HG03159 (cell line): Measurements from ENCODE around the gene ZNF212.
A peak's percentile ranks its signal among the peaks of the same experiment; 100 is the strongest.
"Not testable (repeated sequence)": the region's sequence is repeated elsewhere in the genome, so short reads cannot be mapped to it uniquely, and the experiment has no call there.

ENCODE experiments used
- ATAC-seq: cut with Tn5 transposase; IDR thresholded peaks from one replicate; pipeline ENCODE4 v1.9.1; 2021; ENCODE audit warnings: mild to moderate bottlenecking, moderate library complexity; ENCODE audit not compliant: unreplicated experiment

Gene ZNF212

GRCh38 chr7:149251518-149251917 lies 12.1 kb downstream of the ZNF212 start:
- not testable (repeated sequence) for ATAC-seq

- no peak for ATAC-seq
Measured at GRCh38 chr7:149252378-149252777, 12.9 kb downstream of the ZNF212 start.

- ATAC-seq = no peak
Measured at GRCh38 chr7:149253665-149254064, 14.2 kb downstream of the ZNF212 start.

GRCh38 chr7:149254181-149254858 lies 14.9 kb downstream of the ZNF212 start:
- no peak for ATAC-seq

- ATAC-seq = no peak
Measured at GRCh38 chr7:149255174-149255573, 15.7 kb downstream of the ZNF212 start.

GRCh38 chr7:149256568-149256967 lies 17.1 kb downstream of the ZNF212 start:
- no peak for ATAC-seq

- ATAC-seq = no peak
Measured at GRCh38 chr7:149257146-149257545, 17.7 kb downstream of the ZNF212 start.

- ATAC-seq = no peak
Measured at GRCh38 chr7:149261316-149261828, 21.9 kb downstream of the ZNF212 start.

GRCh38 chr7:149261829-149262617 lies 22.6 kb downstream of the ZNF212 start, which contains the start of gene ZNF783:
TSS of gene ZNF783 (plus strand) at chr7:149262196. CDS start at chr7:149262334, 138 bp downstream.
- ATAC-seq = peak; percentile 88

GRCh38 chr7:149266451-149266850 lies 27.0 kb downstream of the ZNF212 start:
- no peak for ATAC-seq

- no peak for ATAC-seq
Measured at GRCh38 chr7:149267733-149268132, 28.3 kb downstream of the ZNF212 start.

- ATAC-seq = not testable (repeated sequence)
Measured at GRCh38 chr7:149274424-149274823, 35.0 kb downstream of the ZNF212 start.

GRCh38 chr7:149277871-149278270 lies 38.4 kb downstream of the ZNF212 start:
- ATAC-seq = no peak

GRCh38 chr7:149278396-149278795 lies 38.9 kb downstream of the ZNF212 start:
- ATAC-seq = no peak

- ATAC-seq = no peak
Measured at GRCh38 chr7:149279111-149279743, 39.8 kb downstream of the ZNF212 start.

- ATAC-seq = no peak
Measured at GRCh38 chr7:149280151-149280550, 40.7 kb downstream of the ZNF212 start.

GRCh38 chr7:149280661-149281507 lies 41.4 kb downstream of the ZNF212 start:
- no peak for ATAC-seq

GRCh38 chr7:149281508-149282330 lies 42.3 kb downstream of the ZNF212 start:
- ATAC-seq = no peak

- no peak for ATAC-seq
Measured at GRCh38 chr7:149282331-149282655, 42.8 kb downstream of the ZNF212 start.

GRCh38 chr7:149283321-149283720 lies 43.9 kb downstream of the ZNF212 start:
- no peak for ATAC-seq
